ENCODE measurements around the gene SLC13A2.

DNA sequence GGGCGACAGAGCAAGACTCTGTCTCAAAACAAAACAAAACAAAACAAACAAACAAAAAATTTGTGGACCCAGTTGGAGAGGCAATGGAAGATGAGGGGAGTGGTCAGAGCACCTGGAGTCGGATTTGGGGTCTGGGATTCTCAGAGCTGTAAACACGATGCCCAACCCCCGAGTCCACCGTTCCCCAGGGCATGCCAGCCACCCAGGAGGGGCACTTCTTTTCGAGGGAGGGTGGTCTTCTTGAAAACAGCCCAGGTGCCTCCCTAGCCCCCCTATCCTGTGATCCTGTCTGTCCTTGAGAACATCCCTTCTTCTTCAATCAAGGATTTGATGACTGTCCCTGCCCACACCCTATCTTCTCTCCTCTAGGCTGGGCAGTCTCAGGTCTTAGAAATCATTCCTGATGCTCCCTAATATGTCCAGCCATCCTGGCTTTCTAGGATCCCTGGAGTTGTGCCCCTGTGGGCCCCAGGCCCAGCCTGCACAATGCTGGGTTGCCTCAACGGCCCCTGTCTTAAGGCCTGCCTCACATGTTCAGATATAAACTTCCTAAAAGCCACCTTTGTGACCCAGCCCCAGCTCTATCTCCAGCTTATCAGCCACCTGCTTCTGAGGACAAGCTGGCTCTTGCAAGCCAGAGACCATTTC lies 3.1 kb upstream of the SLC13A2 start:
- TF ChIP-seq YY1 (IDR thresholded peaks at IDR 0.05; ENCODE audit: insufficient read depth, insufficient read length) = no peak
- no peak for TF ChIP-seq SUZ12 (IDR thresholded peaks at IDR 0.05; ENCODE audit: extremely low read depth, insufficient read depth, insufficient read length)
- TF ChIP-seq ZNF274 (IDR thresholded peaks at IDR 0.05; ENCODE audit: low read depth, low read length) = no peak
